ENCODE results near the gene CDC42SE2.

CDC42SE2 gene

GRCh38 chr5:131281868-131282234 lies 18.0 kb downstream of the CDC42SE2 start:
- no peak for FAIRE-seq
- DNase-seq (ENCODE audit: insufficient read length, low spot score) = no peak
- no peak for TF ChIP-seq SPI1 (IDR thresholded peaks at IDR 0.05; ENCODE audit: low read depth, low read length)
- TF ChIP-seq POLR2A (IDR thresholded peaks at IDR 0.05; ENCODE audit: low read depth, low read length) = no peak
- TF ChIP-seq POLR2AphosphoS5 (IDR thresholded peaks at IDR 0.05; ENCODE audit: low read depth, low read length) = no peak
- TF ChIP-seq POU2F2 (IDR thresholded peaks at IDR 0.05; ENCODE audit: low read depth, low read length) = no peak
- TF ChIP-seq PAX5 (IDR thresholded peaks at IDR 0.05; ENCODE audit: insufficient read depth, low read length, severe bottlenecking) = no peak
- no peak for TF ChIP-seq TAF1 (IDR thresholded peaks at IDR 0.05; ENCODE audit: low read depth, low read length)

DNA sequence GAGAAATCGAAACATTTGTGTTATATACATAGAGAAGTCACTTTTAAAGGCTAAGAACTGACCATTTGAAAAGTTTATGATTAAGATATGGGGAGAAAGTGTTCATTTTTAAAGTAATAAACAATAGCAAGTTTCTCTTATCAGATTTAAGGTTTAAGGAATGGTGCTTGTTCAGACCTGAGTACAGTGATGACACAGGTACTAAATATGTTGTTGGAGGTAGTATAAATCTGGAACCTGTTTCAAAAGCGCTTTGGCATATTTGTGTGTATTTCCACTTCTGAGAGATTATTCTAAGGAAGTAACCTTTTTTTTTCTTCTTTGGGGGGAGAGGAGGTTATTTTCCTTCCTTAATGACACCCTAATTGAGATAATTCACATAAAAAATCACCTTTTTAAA lies 18.4 kb downstream of the CDC42SE2 start:
- no peak for FAIRE-seq
- no peak for DNase-seq (ENCODE audit: insufficient read length, low spot score)
- TF ChIP-seq POLR2AphosphoS5 (IDR thresholded peaks at IDR 0.05; ENCODE audit: low read depth, low read length) (no peak), SPI1 (IDR thresholded peaks at IDR 0.05; ENCODE audit: low read depth, low read length) (no peak)

DNA sequence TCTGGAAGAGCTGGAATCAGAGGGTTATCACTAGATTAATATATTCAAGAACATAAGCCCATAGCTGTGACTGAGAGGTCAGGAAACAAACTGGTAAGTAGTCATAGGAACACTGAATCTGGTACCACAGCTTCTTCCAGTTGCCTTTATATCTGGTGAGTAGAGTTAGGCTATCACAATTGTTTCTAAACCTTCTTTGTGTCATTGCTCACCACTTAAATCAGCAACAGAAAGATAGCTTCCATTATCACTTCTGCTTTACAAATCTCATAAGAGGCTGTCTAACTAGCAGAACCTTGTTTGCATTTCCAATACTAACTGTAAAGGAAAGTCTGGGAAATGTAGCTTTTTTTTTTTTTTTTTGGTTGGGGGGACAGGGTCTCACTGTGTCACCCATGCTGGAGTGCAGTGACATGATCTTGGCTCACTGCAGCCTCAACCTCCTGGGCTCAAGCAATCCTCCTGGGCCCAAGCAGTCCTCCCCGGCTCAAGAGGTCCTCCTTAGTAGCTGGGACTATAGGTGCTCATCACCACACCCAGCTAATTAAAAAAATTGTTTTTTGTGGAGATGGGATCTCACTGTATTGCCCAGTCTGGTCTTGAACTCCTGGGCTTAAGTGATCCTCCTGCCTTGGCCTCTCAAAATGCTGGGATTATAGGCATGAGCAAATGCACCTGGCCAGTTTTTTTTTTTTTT lies 22.0 kb downstream of the CDC42SE2 start:
- peak; percentile 76 for FAIRE-seq
- TF ChIP-seq PAX5 (IDR thresholded peaks at IDR 0.05; ENCODE audit: insufficient read depth, low read length, severe bottlenecking) (no peak), POLR2AphosphoS5 (IDR thresholded peaks at IDR 0.05; ENCODE audit: low read depth, low read length) (no peak), POU2F2 (IDR thresholded peaks at IDR 0.05; ENCODE audit: low read depth, low read length) (no peak), TAF1 (IDR thresholded peaks at IDR 0.05; ENCODE audit: low read depth, low read length) (no peak), POLR2A (IDR thresholded peaks at IDR 0.05; ENCODE audit: low read depth, low read length) (no peak), SPI1 (IDR thresholded peaks at IDR 0.05; ENCODE audit: low read depth, low read length) (peak; percentile 78)
- DNase-seq (ENCODE audit: insufficient read length, low spot score) = no peak

GRCh38 chr5:131286400-131286715 lies 22.5 kb downstream of the CDC42SE2 start:
- DNase-seq (ENCODE audit: insufficient read length, low spot score) = no peak

DNA sequence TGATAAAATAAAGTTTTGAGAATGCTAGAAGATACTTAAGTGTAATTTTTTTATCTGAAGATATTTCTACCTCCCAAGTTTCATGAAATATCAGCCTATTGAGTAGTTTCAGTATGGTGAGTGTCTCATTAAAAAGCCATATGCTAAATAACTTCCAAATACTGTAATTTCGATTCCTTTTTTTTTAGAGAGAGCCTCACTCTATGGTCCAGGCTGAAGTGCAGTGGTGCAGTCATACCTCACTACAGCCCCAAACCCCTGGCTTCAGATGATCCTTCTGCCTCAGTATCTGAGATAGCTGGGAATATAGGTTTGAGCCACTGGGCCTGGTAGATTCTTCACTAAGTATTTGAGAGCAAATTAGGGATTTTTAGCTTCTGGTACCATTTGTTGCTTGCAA lies 24.5 kb downstream of the CDC42SE2 start:
- no peak for DNase-seq (ENCODE audit: insufficient read length, low spot score)
- peak; percentile 33; the same call in 1 of the 2 replicates for TF ChIP-seq SPI1 (IDR thresholded peaks at IDR 0.05; ENCODE audit: low read depth, low read length)
- no peak for TF ChIP-seq TAF1 (IDR thresholded peaks at IDR 0.05; ENCODE audit: low read depth, low read length)
- TF ChIP-seq PAX5 (IDR thresholded peaks at IDR 0.05; ENCODE audit: insufficient read depth, low read length, severe bottlenecking) = no peak
- no peak for TF ChIP-seq POLR2A (IDR thresholded peaks at IDR 0.05; ENCODE audit: low read depth, low read length)
- TF ChIP-seq POU2F2 (IDR thresholded peaks at IDR 0.05; ENCODE audit: low read depth, low read length) = no peak
- no peak for TF ChIP-seq POLR2AphosphoS5 (IDR thresholded peaks at IDR 0.05; ENCODE audit: low read depth, low read length)
- FAIRE-seq = no peak

More at GRCh38 chr5:131286400-131286715, 22.5 kb downstream of the CDC42SE2 start:
- no peak for FAIRE-seq
- no peak for TF ChIP-seq POLR2A (IDR thresholded peaks at IDR 0.05; ENCODE audit: low read depth, low read length)
- no peak for TF ChIP-seq SPI1 (IDR thresholded peaks at IDR 0.05; ENCODE audit: low read depth, low read length)
- no peak for TF ChIP-seq TAF1 (IDR thresholded peaks at IDR 0.05; ENCODE audit: low read depth, low read length)
- TF ChIP-seq PAX5 (IDR thresholded peaks at IDR 0.05; ENCODE audit: insufficient read depth, low read length, severe bottlenecking) = no peak
- TF ChIP-seq POU2F2 (IDR thresholded peaks at IDR 0.05; ENCODE audit: low read depth, low read length) = no peak
- TF ChIP-seq POLR2AphosphoS5 (IDR thresholded peaks at IDR 0.05; ENCODE audit: low read depth, low read length) = no peak

DNA sequence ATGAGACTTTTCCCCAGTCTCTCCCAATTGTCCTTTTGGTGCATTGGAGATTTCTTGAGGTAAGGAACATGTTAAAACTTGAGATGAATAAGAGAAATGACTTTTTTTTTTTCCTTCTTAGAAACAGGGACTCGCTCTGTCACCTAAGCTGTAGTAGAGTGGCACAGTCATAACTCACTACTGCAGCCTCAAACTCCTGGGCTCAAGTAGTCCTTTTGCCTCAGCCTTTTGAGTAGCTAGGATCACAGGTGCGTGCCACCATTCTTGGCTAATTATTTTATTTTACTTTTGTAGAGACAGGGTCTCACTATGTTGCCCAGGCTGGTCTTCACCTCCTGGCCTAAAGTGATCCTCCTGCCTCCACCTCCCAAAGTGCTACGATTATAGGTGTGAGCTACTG lies 25.9 kb downstream of the CDC42SE2 start:
- DNase-seq (ENCODE audit: insufficient read length, low spot score) (no peak), FAIRE-seq (peak; percentile 26)
- TF ChIP-seq TAF1 (IDR thresholded peaks at IDR 0.05; ENCODE audit: low read depth, low read length) (no peak), PAX5 (IDR thresholded peaks at IDR 0.05; ENCODE audit: insufficient read depth, low read length, severe bottlenecking) (no peak), SPI1 (IDR thresholded peaks at IDR 0.05; ENCODE audit: low read depth, low read length) (no peak), POU2F2 (IDR thresholded peaks at IDR 0.05; ENCODE audit: low read depth, low read length) (no peak), POLR2AphosphoS5 (IDR thresholded peaks at IDR 0.05; ENCODE audit: low read depth, low read length) (no peak), POLR2A (IDR thresholded peaks at IDR 0.05; ENCODE audit: low read depth, low read length) (no peak)

DNA sequence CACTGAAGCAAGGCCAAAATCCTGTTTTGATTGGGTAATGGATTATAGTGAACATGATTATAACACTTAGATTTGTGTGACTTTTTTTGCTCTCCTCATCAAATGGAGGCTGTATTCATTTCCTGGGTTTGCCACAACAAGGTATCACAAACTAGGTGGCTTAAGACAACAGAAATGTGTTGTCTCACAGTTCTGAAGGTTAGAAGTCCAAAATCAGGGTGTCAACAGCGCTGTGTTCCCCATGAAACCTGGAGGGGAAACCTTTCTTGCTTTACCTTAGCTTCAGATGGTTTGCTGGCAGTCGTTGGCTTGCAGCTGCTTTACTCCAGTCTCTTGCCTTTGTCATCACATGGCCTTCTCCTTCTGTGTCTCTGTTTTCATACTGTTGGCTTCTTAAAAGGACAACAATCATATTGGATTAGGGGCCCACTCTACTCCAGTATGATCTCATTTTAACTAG lies 32.4 kb downstream of the CDC42SE2 start:
- no peak for TF ChIP-seq POU2F2 (IDR thresholded peaks at IDR 0.05; ENCODE audit: low read depth, low read length)
- no peak for TF ChIP-seq PAX5 (IDR thresholded peaks at IDR 0.05; ENCODE audit: insufficient read depth, low read length, severe bottlenecking)
- no peak for TF ChIP-seq SPI1 (IDR thresholded peaks at IDR 0.05; ENCODE audit: low read depth, low read length)
- no peak for TF ChIP-seq TAF1 (IDR thresholded peaks at IDR 0.05; ENCODE audit: low read depth, low read length)
- TF ChIP-seq POLR2AphosphoS5 (IDR thresholded peaks at IDR 0.05; ENCODE audit: low read depth, low read length) = no peak
- FAIRE-seq = no peak
- no peak for DNase-seq (ENCODE audit: insufficient read length, low spot score)

DNA sequence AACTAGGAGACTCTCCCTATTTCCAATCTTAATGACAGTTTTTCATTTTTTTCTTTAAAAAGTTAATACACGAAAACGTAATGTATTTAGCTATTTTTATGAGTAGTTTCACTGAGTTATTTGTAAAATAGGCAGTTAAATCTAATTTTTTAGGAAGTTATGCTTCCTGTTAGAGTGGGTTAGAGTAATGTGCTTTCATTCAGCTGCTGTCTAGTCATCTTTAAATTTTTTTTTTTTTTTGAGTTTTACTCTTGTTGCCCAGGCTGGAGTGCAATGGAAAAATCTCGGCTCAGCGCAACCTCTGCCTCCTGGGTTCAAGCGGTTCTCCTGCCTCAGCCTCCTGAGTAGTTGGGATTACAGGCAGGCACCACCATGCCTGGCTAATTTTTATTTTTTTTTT lies 34.0 kb downstream of the CDC42SE2 start:
- no peak for FAIRE-seq
- no peak for DNase-seq (ENCODE audit: insufficient read length, low spot score)
- no peak for TF ChIP-seq SPI1 (IDR thresholded peaks at IDR 0.05; ENCODE audit: low read depth, low read length)
- TF ChIP-seq PAX5 (IDR thresholded peaks at IDR 0.05; ENCODE audit: insufficient read depth, low read length, severe bottlenecking) = no peak
- TF ChIP-seq TAF1 (IDR thresholded peaks at IDR 0.05; ENCODE audit: low read depth, low read length) = no peak
- TF ChIP-seq POLR2AphosphoS5 (IDR thresholded peaks at IDR 0.05; ENCODE audit: low read depth, low read length) = no peak
- TF ChIP-seq POU2F2 (IDR thresholded peaks at IDR 0.05; ENCODE audit: low read depth, low read length) = no peak
- TF ChIP-seq POLR2A (IDR thresholded peaks at IDR 0.05; ENCODE audit: low read depth, low read length) = no peak

- FAIRE-seq (peak; percentile 31), DNase-seq (ENCODE audit: insufficient read length, low spot score) (no peak)
- TF ChIP-seq POLR2AphosphoS5 (IDR thresholded peaks at IDR 0.05; ENCODE audit: low read depth, low read length) = no peak
- TF ChIP-seq TAF1 (IDR thresholded peaks at IDR 0.05; ENCODE audit: low read depth, low read length) = no peak
- TF ChIP-seq PAX5 (IDR thresholded peaks at IDR 0.05; ENCODE audit: insufficient read depth, low read length, severe bottlenecking) = no peak
- no peak for TF ChIP-seq POU2F2 (IDR thresholded peaks at IDR 0.05; ENCODE audit: low read depth, low read length)
- TF ChIP-seq POLR2A (IDR thresholded peaks at IDR 0.05; ENCODE audit: low read depth, low read length) = no peak
- no peak for TF ChIP-seq SPI1 (IDR thresholded peaks at IDR 0.05; ENCODE audit: low read depth, low read length)
Observed at GRCh38 chr5:131299465-131299864, 35.6 kb downstream of the CDC42SE2 start.

DNA sequence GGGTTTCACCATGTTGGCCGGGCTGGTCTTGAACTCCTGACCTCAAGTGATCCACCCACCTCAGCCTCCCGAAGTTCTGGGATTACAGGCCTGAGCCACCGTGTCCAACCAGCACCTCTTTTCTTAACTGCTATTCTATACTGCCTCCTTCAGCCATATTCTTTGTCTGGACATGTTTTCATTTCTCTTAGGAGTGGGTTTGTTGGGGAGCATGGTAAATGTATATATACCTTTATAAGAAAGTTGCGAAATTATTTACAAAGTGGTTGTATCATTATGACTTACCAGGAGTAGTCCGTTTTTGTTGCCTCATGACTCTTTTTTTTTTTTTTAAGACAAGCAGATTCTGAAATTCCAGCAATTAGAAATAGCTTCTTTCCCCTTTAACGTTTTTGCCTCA lies 38.7 kb downstream of the CDC42SE2 start:
- DNase-seq (ENCODE audit: insufficient read length, low spot score) = no peak
- FAIRE-seq = no peak
- no peak for TF ChIP-seq TAF1 (IDR thresholded peaks at IDR 0.05; ENCODE audit: low read depth, low read length)
- no peak for TF ChIP-seq POU2F2 (IDR thresholded peaks at IDR 0.05; ENCODE audit: low read depth, low read length)
- no peak for TF ChIP-seq SPI1 (IDR thresholded peaks at IDR 0.05; ENCODE audit: low read depth, low read length)
- TF ChIP-seq POLR2AphosphoS5 (IDR thresholded peaks at IDR 0.05; ENCODE audit: low read depth, low read length) = no peak
